Retina (tissue), 1 donor: ENCODE data around the gene WWTR1.
A peak's percentile ranks its signal among the peaks of the same experiment; 100 is the strongest.

ENCODE experiments used
- DNase-seq: peaks from one replicate; pipeline ENCODE4 v3.0.0-alpha.2; 2016

WWTR1 gene

DNA sequence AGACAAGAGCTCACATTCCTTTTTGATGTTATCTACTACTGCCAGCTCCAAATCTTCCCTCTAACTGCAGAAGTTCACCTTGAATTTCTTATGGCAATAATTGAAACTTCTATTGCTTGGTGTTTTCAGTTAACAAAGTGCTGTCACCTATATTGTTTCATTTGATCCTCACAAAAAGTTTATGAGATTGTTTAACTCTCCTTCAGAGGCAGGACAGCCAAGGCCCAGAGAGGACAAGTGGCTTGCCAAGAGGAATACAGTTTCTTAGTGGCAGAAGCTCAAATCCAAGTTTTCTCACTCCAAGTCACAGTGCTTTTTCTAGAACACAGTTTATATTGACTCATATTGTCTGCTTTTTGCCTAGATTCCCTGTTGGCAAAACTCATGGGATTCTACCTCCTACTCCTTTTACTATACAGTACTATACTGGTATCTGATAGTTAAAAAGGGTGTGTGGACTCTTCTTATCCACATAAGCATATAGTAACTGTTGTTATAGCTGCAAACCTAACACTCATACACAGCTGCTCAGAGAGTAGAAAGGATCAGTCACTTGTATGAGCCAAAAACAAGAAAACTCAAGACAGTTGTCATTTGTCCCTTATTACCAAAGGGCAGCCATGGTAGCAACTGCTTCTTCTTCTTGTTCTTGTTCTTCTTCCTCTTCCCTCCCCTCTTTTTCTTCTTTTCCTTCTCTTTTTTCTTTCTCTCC, 167.4 kb downstream of the WWTR1 start:
- DNase-seq, result no peak

DNA sequence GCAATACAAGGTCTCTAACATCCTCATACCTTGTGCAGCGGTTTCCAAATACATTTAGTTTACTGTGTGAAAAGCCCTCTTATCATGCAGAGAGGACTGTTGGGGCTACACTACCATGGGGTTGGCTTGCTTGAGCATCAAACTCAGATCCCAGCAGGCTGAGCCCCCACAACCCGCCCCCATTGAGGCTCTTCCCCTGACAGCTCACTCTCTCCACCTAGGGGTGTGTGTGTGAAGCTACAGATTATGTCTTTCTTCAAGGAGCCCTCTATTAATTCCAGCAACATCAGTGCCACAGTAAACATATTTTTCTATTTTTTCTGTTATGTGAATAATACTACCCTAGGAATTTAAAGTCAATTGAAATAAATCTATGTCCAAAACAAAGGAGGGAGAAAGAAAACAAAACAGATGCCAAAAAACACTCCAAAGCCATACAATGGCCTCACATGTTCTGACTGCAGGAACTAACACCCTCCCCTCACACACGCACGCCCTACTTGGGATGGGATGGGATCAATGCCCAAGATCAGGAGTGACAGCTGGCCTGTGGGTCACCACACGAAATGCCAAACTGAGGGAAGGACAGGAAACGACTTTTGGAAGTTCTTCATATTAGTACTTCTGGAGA, 168.7 kb downstream of the WWTR1 start:
- DNase-seq, result no peak

DNA sequence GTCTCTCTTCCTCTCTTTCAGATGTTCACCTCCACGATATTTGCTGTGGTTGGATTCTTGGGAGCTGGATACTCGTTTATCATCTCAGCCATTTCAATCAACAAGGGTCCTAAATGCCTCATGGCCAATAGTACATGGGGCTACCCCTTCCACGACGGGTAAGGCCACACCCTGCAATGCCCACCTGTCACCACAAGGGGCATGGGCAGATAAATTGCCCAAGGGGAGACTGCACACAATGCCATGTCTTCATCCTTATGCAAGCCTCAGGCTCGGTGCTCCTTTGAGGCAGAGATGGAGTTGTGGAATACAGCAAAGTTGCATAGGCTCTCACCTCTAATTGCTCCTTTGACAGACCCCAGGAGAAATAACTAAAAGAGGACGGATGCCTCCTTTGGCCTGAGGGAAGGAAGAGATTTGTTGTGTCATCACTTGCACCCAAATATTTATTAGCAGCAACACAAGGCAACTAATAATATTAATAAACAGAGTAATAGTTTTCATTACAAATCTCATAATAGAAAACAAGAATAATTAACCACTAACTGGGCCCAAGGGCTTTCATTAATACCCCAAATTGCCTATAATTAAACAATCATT, 170.1 kb downstream of the WWTR1 start:
- DNase-seq, result no peak

- no peak for DNase-seq
Measured at GRCh38 chr3:149486726-149487125, 171.1 kb downstream of the WWTR1 start.

DNA sequence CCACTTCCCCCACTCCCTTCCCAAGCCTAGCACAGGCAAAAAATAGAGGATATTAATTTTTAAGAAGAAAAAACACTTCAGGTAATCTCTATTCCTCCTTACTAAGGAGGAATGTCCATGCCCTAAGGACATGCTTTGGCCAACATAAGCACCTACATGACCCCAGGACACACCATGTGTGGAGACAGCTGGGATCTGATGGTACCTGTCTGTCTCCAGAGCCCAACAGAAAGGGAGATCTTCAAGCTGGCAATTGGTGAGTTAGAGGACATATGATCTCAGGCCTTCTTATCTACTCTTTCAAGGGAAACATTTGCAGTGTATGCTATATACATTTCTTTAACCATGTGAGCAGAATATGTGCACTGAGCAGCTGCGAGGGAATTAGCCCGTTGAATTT, 176.3 kb downstream of the WWTR1 start:
- no peak for DNase-seq

DNA sequence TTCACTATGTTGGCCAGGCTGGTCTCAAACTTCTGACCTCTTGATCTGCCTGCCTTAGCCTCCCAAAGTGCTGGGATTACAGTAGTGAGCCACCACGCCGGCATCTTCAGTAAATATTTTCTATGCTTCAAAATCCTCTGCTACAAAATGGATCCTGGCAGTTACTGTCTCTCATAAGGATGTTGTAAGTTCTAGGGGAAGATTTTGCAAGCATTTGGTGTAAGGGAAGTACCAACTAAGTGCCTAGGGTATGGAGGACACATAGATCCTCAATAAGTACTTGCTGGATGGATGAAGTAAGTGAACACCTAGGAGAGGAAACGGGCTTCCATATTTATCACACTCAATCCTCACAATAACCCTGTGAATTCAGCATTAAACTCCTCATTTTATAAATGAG, 176.8 kb downstream of the WWTR1 start:
- DNase-seq, result no peak

- DNase-seq, result peak; percentile 46
Measured at GRCh38 chr3:149480326-149481017, 177.4 kb downstream of the WWTR1 start.

GRCh38 chr3:149479621-149480325, 178.1 kb downstream of the WWTR1 start:
- no peak for DNase-seq

GRCh38 chr3:149476225-149476624, 181.6 kb downstream of the WWTR1 start:
- no peak for DNase-seq

- DNase-seq, result no peak
Measured at GRCh38 chr3:149475451-149476060, 182.3 kb downstream of the WWTR1 start.

DNA sequence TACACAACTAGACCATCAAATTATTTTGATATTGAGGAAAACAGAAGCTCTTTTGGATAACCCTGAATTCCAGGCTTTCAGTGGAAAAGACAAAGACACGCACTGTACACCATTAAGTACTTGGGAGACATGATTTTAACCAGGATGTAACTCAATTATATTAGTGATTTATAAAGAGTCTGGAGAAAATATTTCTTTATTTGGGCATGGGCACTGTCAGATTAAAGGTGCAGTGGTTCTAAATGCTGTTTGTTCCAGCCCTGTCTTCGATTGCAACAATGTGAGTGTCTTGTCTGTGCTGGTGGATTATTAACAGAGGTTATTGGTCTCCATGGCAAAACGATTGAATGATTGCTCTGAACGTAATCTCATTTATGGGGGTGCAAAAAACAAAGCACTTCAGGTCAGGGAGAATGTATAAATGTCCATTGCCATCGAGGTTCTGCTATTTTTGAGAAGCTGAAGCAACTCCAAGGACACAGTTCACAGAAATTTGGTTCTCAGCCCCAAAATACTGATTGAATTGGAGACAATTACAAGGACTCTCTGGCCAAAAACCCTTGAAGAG, 183.5 kb downstream of the WWTR1 start, which contains the start of gene TM4SF4:
TM4SF4 (plus strand) TSS at position 448 of the 568 bp plus-strand sequence. CDS start 181 bp downstream, outside the sequence.
- no peak for DNase-seq

DNA sequence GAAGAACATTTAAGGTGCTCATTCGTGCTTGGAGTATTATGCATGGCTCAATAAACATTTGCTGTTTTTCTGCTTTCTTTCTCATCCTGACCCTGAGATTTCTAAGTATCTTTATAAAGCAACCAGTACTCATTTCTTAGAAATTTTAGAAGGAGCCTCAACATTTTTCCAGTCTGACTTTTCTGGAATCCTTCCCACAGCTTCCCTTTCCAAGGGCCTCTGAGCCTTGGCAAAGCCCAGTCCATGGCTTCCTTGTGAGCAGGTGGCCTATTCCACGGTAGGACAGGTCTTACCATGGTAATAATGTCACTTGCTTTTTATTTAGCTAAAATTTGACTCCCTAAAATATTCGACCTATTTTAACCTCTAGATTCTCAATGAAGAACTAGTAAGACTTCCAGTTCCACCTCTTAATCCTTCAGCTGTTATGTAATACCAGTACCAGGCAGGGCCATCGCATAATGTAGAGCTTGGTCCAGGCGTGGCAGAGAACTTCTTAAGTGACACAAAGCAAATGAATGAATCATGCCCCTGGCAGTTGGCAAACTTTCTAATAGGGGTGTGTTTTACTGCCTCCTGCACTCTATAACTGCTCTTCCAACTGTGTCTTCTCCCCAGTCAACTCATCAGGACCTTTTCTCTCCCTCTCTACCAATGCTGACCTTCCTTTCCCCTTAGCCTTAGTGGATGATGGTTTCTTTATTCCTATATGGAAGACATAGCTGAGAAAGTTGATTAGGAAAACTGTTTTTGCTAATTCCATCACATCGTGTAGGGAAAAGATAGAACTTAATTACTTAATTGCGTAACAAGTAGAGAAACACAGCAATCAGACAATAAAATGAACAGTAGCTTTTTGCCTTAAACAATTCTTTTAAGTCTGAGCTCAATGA, 184.2 kb downstream of the WWTR1 start:
- DNase-seq, result no peak

- no peak for DNase-seq
Measured at GRCh38 chr3:149472030-149472797, 185.6 kb downstream of the WWTR1 start.

DNA sequence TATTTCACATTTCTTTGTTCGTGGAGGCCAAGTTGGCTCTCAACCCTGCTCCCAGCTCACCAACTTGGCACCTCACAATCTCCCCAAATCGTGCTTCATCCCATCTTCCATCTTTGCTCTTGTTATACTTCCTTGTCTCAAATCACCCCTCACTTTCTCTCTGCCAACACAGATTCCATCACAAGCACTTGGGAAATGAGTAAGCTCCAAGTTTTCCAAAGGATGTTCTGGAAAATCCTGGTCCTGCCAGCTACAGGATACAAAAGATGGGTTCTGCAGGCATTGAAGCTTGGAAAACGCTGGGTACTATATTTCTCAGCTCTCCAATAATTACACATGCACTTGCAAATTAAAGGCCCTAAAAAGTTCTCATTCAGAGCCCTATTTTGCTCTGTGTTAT, 187.4 kb downstream of the WWTR1 start:
- no peak for DNase-seq

DNA sequence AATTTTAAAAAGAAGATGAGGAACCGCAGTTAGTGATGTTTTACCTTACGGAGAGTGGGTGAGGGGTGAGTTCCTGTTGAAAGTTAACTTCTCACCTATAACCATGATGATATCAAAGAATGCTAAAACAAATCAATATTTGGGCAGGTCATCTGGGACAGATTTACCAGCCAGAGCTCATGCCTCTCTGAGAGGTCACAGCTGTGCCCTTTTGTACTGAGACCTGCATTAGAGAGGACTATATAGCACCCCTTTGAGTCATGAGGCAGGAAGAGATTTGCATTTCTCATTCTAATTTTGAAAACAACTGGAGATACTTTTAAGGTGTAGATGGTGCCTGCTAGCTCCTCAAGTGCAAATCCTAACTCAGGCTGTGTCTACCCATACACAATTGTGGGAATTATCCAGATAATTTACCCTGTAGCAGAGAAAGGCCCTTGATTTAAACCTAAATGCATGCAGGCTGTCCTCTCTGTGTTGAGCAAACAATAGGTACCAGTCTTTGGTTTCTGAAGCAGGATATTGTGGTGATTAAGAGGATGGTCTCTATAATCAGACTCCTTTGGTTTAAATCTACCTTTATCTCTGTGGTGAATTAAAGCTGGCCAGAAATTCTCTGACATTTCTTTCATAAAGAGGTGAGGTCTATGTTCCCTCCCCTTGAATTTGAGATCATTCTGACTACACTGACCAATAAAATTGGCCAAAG, 189.2 kb downstream of the WWTR1 start:
- no peak for DNase-seq
